ENCODE measurements around the gene FOLR3. TPM values are rescaled to one million over a fixed set of nuclear protein-coding genes. Genes with fewer than 3 reads are reported as not detected.
A peak's percentile ranks its signal among the peaks of the same experiment; 100 is the strongest.

The FOLR3 gene
- total and polyA plus RNA-seq, 9 of the 15 experiments (the other 6 are each of a cell fraction or from before 2014, with no cell fraction given) = not detected

GRCh38 chr11:72102631-72102945, 32.9 kb upstream of the FOLR3 start:
- intact Hi-C loops (cut with micrococcal nuclease) = loop anchor here (5.0 kb wide), 1 partner anchor 330 kb away; the partner anchor contains the start of gene CLPB
- CTCF ChIA-PET (ENCODE audit: low intra/inter-chr PET ratio) = no interaction called here
- Histone ChIP-seq H3K4me2 (ENCODE audit: insufficient read depth, low read length) (peak overlapping the region; percentile 95), H4K20me1 (replicated peaks; ENCODE audit: control insufficient read depth, insufficient read depth, low read length) (no peaks in the 10 kb centered on the region), H3K9ac (ENCODE audit: insufficient read depth in 1 of 2, low read depth in 2 of 2, low read length in 2 of 2) (peak overlapping the region; percentile 96 to 98), H3K9me3 (replicated peaks; ENCODE audit: control insufficient read depth, insufficient read depth, low read depth, low read length) (no peaks in the 10 kb centered on the region), H3K9me1 (ENCODE audit: control insufficient read depth, insufficient read depth, low read length) (no peaks in the 10 kb centered on the region), H3K27me3 (ENCODE audit: control insufficient read depth in 2 of 2, insufficient read depth in 2 of 2, low read length in 2 of 2) (no peaks in the 10 kb centered on the region), H3K4me1 (replicated peaks in 1 of 2; ENCODE audit: control insufficient read depth in 2 of 2, insufficient read depth in 2 of 2, low read length in 2 of 2) (peaks cover 14 to 39% of the 10 kb centered on the region in 2 experiments), H3K79me2 (ENCODE audit: control insufficient read depth, insufficient read depth, low read length) (peaks cover 43% of the 10 kb centered on the region), H3K36me3 (ENCODE audit: control insufficient read depth, insufficient read depth, low read length) (peaks cover 45% of the 10 kb centered on the region), H3K4me3 (peak overlapping the region; percentile 77), H3K27ac (ENCODE audit: extremely low read depth, low read depth, low read length) (peak overlapping the region; percentile 95), H2AFZ (ENCODE audit: low read depth, low read length) (peak overlapping the region; percentile 69)
- POLR2A ChIA-PET = interaction anchor here (0.6 to 3.4 kb wide), 7 partner anchors 9 to 104 kb away, joined by 3 to 21 read pairs (median 13); partner anchors contain the start of gene ANAPC15
- FAIRE-seq (no peak), ATAC-seq (no peak), DNase-seq (ENCODE audit: extremely low read depth in 1 of 4, low spot score in 3 of 4) (no peak)
- WGBS (ENCODE audit: insufficient coverage, low coverage, missing lambda C conversion rate) = 0% methylated on average over 9 of the region's 9 CpGs
- BruUV-seq (replicated peaks) = no TSS peak
- in situ Hi-C loops (cut with MboI) = no loop called here
- TF ChIP-seq CC2D1A (IDR thresholded peaks at IDR 0.05) = no peak
- peak; percentile 37; the same call in 1 of the 2 replicates for TF ChIP-seq ZNF263 (CRISPR knock-in tag; IDR thresholded peaks at IDR 0.05; ENCODE audit: borderline replicate concordance)
- TF ChIP-seq FOSL1 (tag; conservative IDR thresholded peaks at IDR 0.05) = no peak
- TF ChIP-seq RCOR1 (IDR thresholded peaks at IDR 0.05; ENCODE audit: borderline replicate concordance in 1 of 2, low read depth in 2 of 2, low read length in 2 of 2) = 0 out of 4 replicates have a peak, but pooled peaks of 1 of the 2 experiments have one; percentile 3
- no peak for TF ChIP-seq FOXJ2 (tag; IDR thresholded peaks at IDR 0.05)
- TF ChIP-seq SIN3A (IDR thresholded peaks at IDR 0.05; ENCODE audit: borderline replicate concordance in 2 of 2, control insufficient read depth in 1 of 2, low read depth in 2 of 2, low read length in 2 of 2) = peak in 1 of 2 experiments; percentile 56; a peak in 1 of 4 replicates
- TF ChIP-seq ZNF174 (CRISPR knock-in tag; IDR thresholded peaks at IDR 0.05) = no peak
- TF ChIP-seq CBX2 (IDR thresholded peaks at IDR 0.05; ENCODE audit: insufficient read depth, low read length, poor library complexity, severe bottlenecking) = no peak
- no peak for TF ChIP-seq ZNF165 (CRISPR knock-in tag; IDR thresholded peaks at IDR 0.05; ENCODE audit: borderline replicate concordance)
- TF ChIP-seq NELFE (IDR thresholded peaks at IDR 0.05; ENCODE audit: insufficient read depth, insufficient read length) = no peak
- peak; percentile 54; the same call in 1 of the 2 replicates for TF ChIP-seq HDAC2 (IDR thresholded peaks at IDR 0.05)
- TF ChIP-seq HDAC3 (IDR thresholded peaks at IDR 0.05; ENCODE audit: borderline replicate concordance, partially characterized antibody) = peak; percentile 15
- TF ChIP-seq ZZZ3 (IDR thresholded peaks at IDR 0.05) = 0 out of 2 replicates have a peak, but pooled peaks have one; percentile 64
- TF ChIP-seq RBM25 (IDR thresholded peaks at IDR 0.05; ENCODE audit: low read depth, low read length, severe bottlenecking) = peak; percentile 62
- TF ChIP-seq HNRNPH1 (optimal IDR thresholded peaks at IDR 0.05; ENCODE audit: low read depth, low read length) = no peak
- TF ChIP-seq ID3 (CRISPR knock-in tag; IDR thresholded peaks at IDR 0.05) = no peak
- 0 out of 2 replicates have a peak, but pooled peaks have one; percentile 25 for TF ChIP-seq ID3 (tag; IDR thresholded peaks at IDR 0.05)
- TF ChIP-seq PTTG1 (tag; IDR thresholded peaks at IDR 0.05; ENCODE audit: low read depth) = no peak
- TF ChIP-seq TRIM28 (IDR thresholded peaks at IDR 0.05) = no peak
- TF ChIP-seq BCOR (IDR thresholded peaks at IDR 0.05) = peak; percentile 42; the same call in 1 of the 2 replicates
- no peak for TF ChIP-seq STAT6 (CRISPR knock-in tag; IDR thresholded peaks at IDR 0.05)
